HepG2 (cell line): ENCODE results near the gene BMERB1. TPM values are rescaled to one million over a fixed set of nuclear protein-coding genes. Genes with fewer than 3 reads are reported as not detected.

Experiments used
- ATAC-seq: fragments of 200-7000 bp; cut with Tn5 transposase; 3 replicates; pipeline ENCODE4 v1.9.1; 2020; ENCODE audit warnings: mild to moderate bottlenecking, moderate library complexity
- BruUV-seq: library from RNA; stranded (reverse); fragments of 400-500 nt; replicated peaks from 2 replicates; lab custom pipeline; 2021; lab: Mats Ljungman, UMichigan
- CTCF ChIA-PET: fragments of 300-600 bp; formaldehyde crosslinking; extraction: SDS; loops from one replicate; lab custom pipeline; 2021; ENCODE audit warnings: low total read pairs, inconsistent platforms, low intra/inter-chr PET ratio; lab: Yijun Ruan, JAX
- POLR2A ChIA-PET: fragments of 350-600 bp; sonication (Branson Sonifier 250); formaldehyde crosslinking; loops from one replicate; lab custom pipeline; 2020; ENCODE audit warnings: antibody characterized with exemption, inconsistent platforms; lab: Yijun Ruan, JAX
- DNase-seq: peaks from one replicate; pipeline ENCODE4 v3.0.0-alpha.2; 2015; ENCODE audit warnings: low spot score
- FAIRE-seq: peaks from 3 replicates; lab custom pipeline; 2011; peaks lifted over from hg19 to GRCh38; lab: Jason Lieb, UNC
- H2AFZ ChIP-seq: one replicate; pipeline ENCODE4 v1.6.1; 2011; ENCODE audit warnings: low read length, inconsistent platforms
- H3K27ac ChIP-seq: fragments of 300-600 bp; 3 replicates; pipeline ENCODE4 v1.8.0; 2011; ENCODE audit warnings: mixed run types, mild to moderate bottlenecking, mixed read lengths, low read length, inconsistent platforms; ENCODE audit not compliant: insufficient read depth; ENCODE audit errors: extremely low read length
- H3K27me3 ChIP-seq, 2 experiments: fragments of 200-600 bp in 1 of 2; 2 replicates in 1 of 2; 3 replicates in 1 of 2; pipeline versions ENCODE4 v1.6.0 to v1.8.0; 2011; ENCODE audit warnings: low read length in 2 of 2, mild to moderate bottlenecking in 2 of 2, moderate library complexity in 2 of 2, inconsistent platforms in 1 of 2; ENCODE audit not compliant: insufficient read depth in 2 of 2, control insufficient read depth in 1 of 2
- H3K36me3 ChIP-seq, 2 experiments: fragments of 200-600 bp in 1 of 2; replicated peaks in 1 of 2; 2 replicates in 1 of 2; 3 replicates in 1 of 2; pipeline versions ENCODE4 v1.5.1 to v1.8.0; 2011; ENCODE audit warnings: low read length in 2 of 2, inconsistent platforms in 1 of 2; ENCODE audit not compliant: insufficient read depth in 2 of 2, control insufficient read depth in 1 of 2
- H3K4me1 ChIP-seq: 2 replicates; pipeline ENCODE4 v1.5.1; 2012; ENCODE audit warnings: low read length, inconsistent platforms; ENCODE audit not compliant: insufficient read depth
- H3K4me2 ChIP-seq: 2 replicates; pipeline ENCODE4 v1.6.0; 2011; ENCODE audit warnings: low read depth, low read length, inconsistent platforms
- H3K4me3 ChIP-seq, 3 experiments: fragments of 200-600 bp in 1 of 3; sonication (generic), shearing (Covaris generic) in 1 of 3; replicated peaks in 1 of 3; 2 replicates each; pipeline ENCODE4 v1.5.1; 2011 to 2016; ENCODE audit warnings: low read length in 3 of 3, inconsistent platforms in 2 of 3, low read depth in 2 of 3, mild to moderate bottlenecking in 2 of 3, control low read depth in 1 of 3, mixed read lengths in 1 of 3; ENCODE audit not compliant: insufficient read depth in 1 of 3
- H3K79me2 ChIP-seq: one replicate; pipeline ENCODE4 v1.6.1; 2011; ENCODE audit warnings: low read length, inconsistent platforms; ENCODE audit not compliant: insufficient read depth
- H3K9ac ChIP-seq: 2 replicates; pipeline ENCODE4 v1.6.0; 2011; ENCODE audit warnings: mild to moderate bottlenecking, low read depth, low read length, inconsistent platforms; ENCODE audit not compliant: insufficient read depth
- H3K9me3 ChIP-seq: 2 replicates; pipeline ENCODE4 v1.5.1; 2012; ENCODE audit warnings: mild to moderate bottlenecking, low read length
- H4K20me1 ChIP-seq: 2 replicates; pipeline ENCODE4 v1.6.0; 2011; ENCODE audit warnings: inconsistent platforms, mild to moderate bottlenecking, low read length, moderate library complexity; ENCODE audit not compliant: insufficient read depth
- CBX1 ChIP-seq: IDR thresholded peaks from one replicate; pipeline ENCODE4 v1.6.1; 2016; ENCODE audit warnings: antibody characterized with exemption, low read depth
- JDP2 ChIP-seq: sonication (generic); formaldehyde crosslinking; IDR thresholded peaks from 2 replicates; pipeline ENCODE4 v1.8.1; 2022; ENCODE audit warnings: missing genetic modification reagents, borderline replicate concordance
- KAT2B ChIP-seq: fragments of 150-350 bp; IDR thresholded peaks from 2 replicates; pipeline ENCODE4 v1.6.1; 2014; ENCODE audit warnings: low read depth, low read length, borderline replicate concordance
- MAFF ChIP-seq: IDR thresholded peaks from 2 replicates; pipeline ENCODE4 v1.6.1; 2011; ENCODE audit warnings: low read depth, low read length, improper control_type of control experiment
- MEF2D ChIP-seq: sonication (generic); formaldehyde crosslinking; IDR thresholded peaks from 2 replicates; pipeline ENCODE4 v1.5.1; 2020; ENCODE audit warnings: mild to moderate bottlenecking, missing genetic modification reagents
- MEIS1 ChIP-seq: sonication (generic); formaldehyde crosslinking; IDR thresholded peaks from 2 replicates; pipeline ENCODE4 v1.9.0; 2021; ENCODE audit warnings: mild to moderate bottlenecking, missing genetic modification reagents, moderate library complexity, borderline replicate concordance
- PAF1 ChIP-seq: IDR thresholded peaks from 2 replicates; pipeline ENCODE4 v1.6.1; 2016; ENCODE audit warnings: missing genetic modification reagents, missing compliant biosample characterization
- RBM39 ChIP-seq: fragments of 200-400 bp; formaldehyde crosslinking; IDR thresholded peaks from one replicate; pipeline ENCODE4 v1.6.1; 2018; ENCODE audit warnings: antibody characterized with exemption, mild to moderate bottlenecking, low read depth, low read length; ENCODE audit not compliant: poor library complexity, severe bottlenecking
- TFDP1 ChIP-seq: IDR thresholded peaks from 2 replicates; pipeline ENCODE4 v1.6.1; 2016; ENCODE audit warnings: missing compliant biosample characterization, missing genetic modification reagents, borderline replicate concordance
- ZFYVE20 ChIP-seq: sonication (generic); formaldehyde crosslinking; IDR thresholded peaks from 2 replicates; pipeline ENCODE4 v1.8.0; 2023; ENCODE audit warnings: low read depth, mild to moderate bottlenecking, moderate library complexity, missing genetic modification reagents, borderline replicate concordance
- ZKSCAN1 ChIP-seq: fragments of 150-350 bp; IDR thresholded peaks from 2 replicates; pipeline ENCODE4 v1.6.1; 2014; ENCODE audit warnings: low read length
- ZKSCAN8 ChIP-seq: IDR thresholded peaks from 2 replicates; pipeline ENCODE4 v1.6.1; 2016; ENCODE audit warnings: borderline replicate concordance, missing genetic modification reagents, missing compliant biosample characterization
- ZMYM2 ChIP-seq: sonication (generic); formaldehyde crosslinking; IDR thresholded peaks from 2 replicates; pipeline ENCODE4 v1.8.0; 2022; ENCODE audit warnings: mild to moderate bottlenecking, missing genetic modification reagents
- ZNF253 ChIP-seq: sonication (generic); formaldehyde crosslinking; IDR thresholded peaks from 2 replicates; pipeline ENCODE4 v1.8.0; 2022; ENCODE audit warnings: mild to moderate bottlenecking, missing genetic modification reagents, borderline replicate concordance
- ZNF256 ChIP-seq: sonication (generic); formaldehyde crosslinking; conservative IDR thresholded peaks from 2 replicates; pipeline ENCODE4 v1.4.0; 2020; ENCODE audit warnings: missing genetic modification reagents
- ZNF260 ChIP-seq: sonication (generic); formaldehyde crosslinking; IDR thresholded peaks from 2 replicates; pipeline ENCODE4 v1.4.0; 2020; ENCODE audit warnings: missing genetic modification reagents, low read depth, mild to moderate bottlenecking, borderline replicate concordance
- ZNF282 ChIP-seq: fragments of 450-650 bp; IDR thresholded peaks from 2 replicates; pipeline ENCODE4 v1.6.1; 2018; ENCODE audit not compliant: partially characterized antibody
- ZNF496 ChIP-seq: sonication (generic); formaldehyde crosslinking; IDR thresholded peaks from 2 replicates; pipeline ENCODE4 v1.8.1; 2023; ENCODE audit warnings: mild to moderate bottlenecking, moderate library complexity, missing genetic modification reagents; ENCODE audit not compliant: insufficient replicate concordance
- ZNF704 ChIP-seq: sonication (generic); formaldehyde crosslinking; IDR thresholded peaks from 2 replicates; pipeline ENCODE4 v1.8.1; 2023; ENCODE audit warnings: mild to moderate bottlenecking, inconsistent platforms, moderate library complexity, missing genetic modification reagents, borderline replicate concordance
- ZSCAN30 ChIP-seq: sonication (generic); formaldehyde crosslinking; IDR thresholded peaks from 2 replicates; pipeline ENCODE4 v1.5.0; 2020; ENCODE audit warnings: mild to moderate bottlenecking, missing genetic modification reagents
- WGBS: methylation state at CpG from one replicate; pipeline ENCODE4 v1.1.6; 2017; ENCODE audit warnings: low lambda C conversion rate; 5-methylcytosine and 5-hydroxymethylcytosine counted together
- in situ Hi-C: cut with HindIII; loops from 2 replicates; pipeline ENCODE4 v1.10.0; 2017; ENCODE audit warnings: low pct_unique_long_range_greater_than_20kb; ENCODE audit not compliant: extremely low pct_ligation_motif_present
- intact Hi-C: fragments of 100-400 bp; cut with micrococcal nuclease; formaldehyde crosslinking; loops from one replicate; pipeline ENCODE4 v1.10.0; 2022; ENCODE audit not compliant: unreplicated experiment
- polyA plus RNA-seq, 8 experiments: library from polyadenylated mRNA; depleted of rRNA in 3 of 8; stranded (reverse) in 7 of 8; unstranded in 1 of 8; fragments of >200 nt; fragmentation: Illumina TruSeq in 4 of 8; extraction: Trizol in 4 of 8; gene quantifications; 2 replicates each; pipeline versions ENCODE4 v1.2.1 to v1.2.3, GENCODE V29; 2011 to 2016; ENCODE audit warnings: low read depth in 4 of 8, missing spikeins in 1 of 8, mixed read lengths in 1 of 8; ENCODE audit not compliant: insufficient read depth in 1 of 8
- total RNA-seq, 5 experiments: library from RNA; depleted of rRNA; stranded (reverse); fragments of >200 nt; fragmentation: Illumina TruSeq; extraction: Trizol; gene quantifications; 2 replicates each; pipeline ENCODE4 v1.2.3, GENCODE V29; 2016; ENCODE audit warnings: low read depth in 1 of 5

The BMERB1 gene
- total and polyA plus RNA-seq, 2 of the 13 experiments (the other 11 are each of a cell fraction or from before 2014, with no cell fraction given), result 1.4 TPM

GRCh38 chr16:15620611-15621195, 186.3 kb downstream of the BMERB1 start:
- H3K36me3 ChIP-seq, result peaks cover 52 to 93% of the 10 kb centered on the region in 2 experiments
- no peak for DNase-seq
- no peak overlapping the region for H3K4me3 ChIP-seq
- TF ChIP-seq JDP2 (CRISPR knock-in tag) (no peak), MEIS1 (no peak), ZFYVE20 (CRISPR knock-in tag) (no peak), MAFF (no peak), ZSCAN30 (CRISPR knock-in tag) (no peak), TFDP1 (no peak), ZKSCAN1 (no peak), ZMYM2 (CRISPR knock-in tag) (no peak), ZKSCAN8 (CRISPR knock-in tag) (no peak), KAT2B (no peak), MEF2D (CRISPR knock-in tag) (no peak), ZNF496 (CRISPR knock-in tag) (no peak), ZNF282 (no peak), ZNF260 (CRISPR knock-in tag) (no peak), ZNF256 (CRISPR knock-in tag) (no peak), PAF1 (CRISPR knock-in tag) (no peak), RBM39 (no peak), ZNF253 (CRISPR knock-in tag) (no peak), ZNF704 (CRISPR knock-in tag) (no peak), CBX1 (no peak)
- TF ChIP-seq, all 625 proteins: peak for 0
- Histone ChIP-seq H4K20me1 (no peaks in the 10 kb centered on the region), H3K4me1 (peaks cover 11% of the 10 kb centered on the region), H3K9ac (no peak overlapping the region), H3K4me2 (no peak overlapping the region), H2AFZ (no peak overlapping the region), H3K79me2 (no peaks in the 10 kb centered on the region), H3K9me3 (no peaks in the 10 kb centered on the region), H3K27me3 (no peaks in the 10 kb centered on the region), H3K27ac (no peak overlapping the region)
- WGBS, result 95% methylated on average over 6 of the region's 6 CpGs
- BruUV-seq, result no TSS peak
- ChIA-PET POLR2A (interaction anchor here (1.2 to 2.0 kb wide), 3 partner anchors 22 to 45 kb away, joined by 4 to 7 read pairs (median 4); partner anchors contain the start of gene MARF1), CTCF (no interaction called here)
- intact Hi-C loops, result no loop called here
- ATAC-seq (no peak), FAIRE-seq (no peak)
- in situ Hi-C loops, result no loop called here
